Caki2 (cell line): ENCODE results near the gene SLC6A19. TPM values are rescaled to one million over a fixed set of nuclear protein-coding genes. Genes with fewer than 3 reads are reported as not detected.

Experiments used
- DNase-seq: peaks from one replicate; pipeline ENCODE4 v3.0.0-alpha.2; 2015; ENCODE audit warnings: low read depth
- in situ Hi-C: cut with HindIII; loops from 2 replicates; pipeline ENCODE4 v1.10.0; 2016; ENCODE audit warnings: low sequenced_read_pairs, low pct_unique_long_range_greater_than_20kb, mixed read lengths
- total RNA-seq: library from RNA; depleted of rRNA; stranded (reverse); fragments of >200 nt; shearing (Covaris generic); gene quantifications from 2 replicates; pipeline ENCODE4 v1.2.3, GENCODE V29; 2014; ENCODE audit warnings: low replicate concordance

SLC6A19 gene
- total RNA-seq, 1 experiment from 2014 or later: not detected

GRCh38 chr5:1244976-1245375 is 43.6 kb downstream of the SLC6A19 start:
- in situ Hi-C loops: no loop called here
- DNase-seq: no peak

- DNase-seq: no peak
- in situ Hi-C loops: no loop called here
Measured at GRCh38 chr5:1245905-1246576, 44.6 kb downstream of the SLC6A19 start.

GRCh38 chr5:1246711-1247431 is 45.5 kb downstream of the SLC6A19 start:
- DNase-seq: peak; percentile 62
- in situ Hi-C loops: no loop called here

GRCh38 chr5:1247811-1248210 is 46.4 kb downstream of the SLC6A19 start:
- DNase-seq: no peak

GRCh38 chr5:1249366-1250280 is 48.2 kb downstream of the SLC6A19 start:
- in situ Hi-C loops: no loop called here
- no peak for DNase-seq

More at GRCh38 chr5:1247811-1248210, 46.4 kb downstream of the SLC6A19 start:
- in situ Hi-C loops: no loop called here

- in situ Hi-C loops: no loop called here
- no peak for DNase-seq
Measured at GRCh38 chr5:1251678-1252580, 50.5 kb downstream of the SLC6A19 start.

- in situ Hi-C loops: no loop called here
- no peak for DNase-seq
Measured at GRCh38 chr5:1252681-1253080, 51.3 kb downstream of the SLC6A19 start.

GRCh38 chr5:1253456-1254105 is 52.2 kb downstream of the SLC6A19 start:
- in situ Hi-C loops: no loop called here
- no peak for DNase-seq

- in situ Hi-C loops: no loop called here
Measured at GRCh38 chr5:1254196-1254595, 52.8 kb downstream of the SLC6A19 start.

GRCh38 chr5:1255081-1255561 is 53.7 kb downstream of the SLC6A19 start:
- no peak for DNase-seq
- in situ Hi-C loops: no loop called here

More at GRCh38 chr5:1254196-1254595, 52.8 kb downstream of the SLC6A19 start:
- DNase-seq: no peak

- in situ Hi-C loops: no loop called here
- DNase-seq: no peak
Measured at GRCh38 chr5:1256776-1257175, 55.4 kb downstream of the SLC6A19 start.

GRCh38 chr5:1257363-1257762 is 56.0 kb downstream of the SLC6A19 start:
- no peak for DNase-seq
- in situ Hi-C loops: no loop called here

GRCh38 chr5:1257841-1258240 is 56.4 kb downstream of the SLC6A19 start:
- no peak for DNase-seq
- in situ Hi-C loops: no loop called here

- in situ Hi-C loops: no loop called here
- DNase-seq: no peak
Measured at GRCh38 chr5:1259806-1260480, 58.5 kb downstream of the SLC6A19 start.

GRCh38 chr5:1261643-1262042 is 60.2 kb downstream of the SLC6A19 start:
- no peak for DNase-seq
- in situ Hi-C loops: no loop called here

- no peak for DNase-seq
- in situ Hi-C loops: no loop called here
Measured at GRCh38 chr5:1262381-1262780, 61.0 kb downstream of the SLC6A19 start.

GRCh38 chr5:1264211-1264610 is 62.8 kb downstream of the SLC6A19 start:
- DNase-seq: no peak
- in situ Hi-C loops: no loop called here
